Astrocyte (in vitro differentiated cells and primary cell): ENCODE data around the gene STRN3. TPM values are rescaled to one million over a fixed set of nuclear protein-coding genes. Genes with fewer than 3 reads are reported as not detected.
A peak's percentile ranks its signal among the peaks of the same experiment; 100 is the strongest.

Source experiments
- DNase-seq: peaks from one replicate; pipeline ENCODE4 v3.0.0-alpha.2; 2010; ENCODE audit warnings: low read depth
- FAIRE-seq: peaks from 2 replicates; lab custom pipeline; 2011; peaks lifted over from hg19 to GRCh38; lab: Jason Lieb, UNC
- H2AFZ ChIP-seq: 2 replicates; pipeline ENCODE4 v1.6.0; 2012; ENCODE audit warnings: low read depth, low read length, inconsistent platforms
- H3K27ac ChIP-seq: 2 replicates; pipeline ENCODE4 v1.5.1; 2011; ENCODE audit warnings: low read depth, low read length, inconsistent platforms
- H3K27me3 ChIP-seq: 2 replicates; pipeline ENCODE4 v1.6.0; 2011; ENCODE audit warnings: low read length, inconsistent platforms; ENCODE audit not compliant: insufficient read depth
- H3K36me3 ChIP-seq: 2 replicates; pipeline ENCODE4 v1.5.1; 2011; ENCODE audit warnings: low read length, inconsistent platforms; ENCODE audit not compliant: insufficient read depth
- H3K4me1 ChIP-seq: 2 replicates; pipeline ENCODE4 v1.5.1; 2011; ENCODE audit warnings: low read length, inconsistent platforms; ENCODE audit not compliant: insufficient read depth
- H3K4me2 ChIP-seq: 2 replicates; pipeline ENCODE4 v1.6.0; 2012; ENCODE audit warnings: low read length, inconsistent platforms
- H3K4me3 ChIP-seq: 2 replicates; pipeline ENCODE4 v1.5.1; 2011; ENCODE audit warnings: low read depth, mild to moderate bottlenecking, low read length, inconsistent platforms; ENCODE audit not compliant: insufficient read depth
- H3K79me2 ChIP-seq: 2 replicates; pipeline ENCODE4 v1.6.0; 2012; ENCODE audit warnings: mild to moderate bottlenecking, low read length, inconsistent platforms; ENCODE audit not compliant: insufficient read depth
- H3K9ac ChIP-seq: 2 replicates; pipeline ENCODE4 v1.6.0; 2012; ENCODE audit warnings: mild to moderate bottlenecking, low read length, inconsistent platforms
- H3K9me3 ChIP-seq: 2 replicates; pipeline ENCODE4 v1.5.1; 2012; ENCODE audit warnings: low read depth, mild to moderate bottlenecking, low read length, inconsistent platforms; ENCODE audit not compliant: insufficient read depth
- H4K20me1 ChIP-seq: 2 replicates; pipeline ENCODE4 v1.6.0; 2012; ENCODE audit warnings: low read length, inconsistent platforms; ENCODE audit not compliant: insufficient read depth
- H3K27ac Mint-ChIP-seq: one replicate; pipeline ENCODE4 v1.8.0; 2021; ENCODE audit warnings: mild to moderate bottlenecking, mixed read lengths; ENCODE audit not compliant: unreplicated experiment
- H3K27me3 Mint-ChIP-seq: one replicate; pipeline ENCODE4 v1.8.0; 2021; ENCODE audit warnings: low read depth, mixed read lengths; ENCODE audit not compliant: unreplicated experiment
- H3K36me3 Mint-ChIP-seq: one replicate; pipeline ENCODE4 v1.8.0; 2021; ENCODE audit warnings: low read depth, mixed read lengths; ENCODE audit not compliant: unreplicated experiment
- H3K4me1 Mint-ChIP-seq: one replicate; pipeline ENCODE4 v1.8.0; 2021; ENCODE audit warnings: low read depth, mixed read lengths; ENCODE audit not compliant: unreplicated experiment
- H3K4me3 Mint-ChIP-seq: one replicate; pipeline ENCODE4 v1.8.0; 2021; ENCODE audit warnings: mild to moderate bottlenecking, moderate library complexity, mixed read lengths; ENCODE audit not compliant: unreplicated experiment
- H3K9me3 Mint-ChIP-seq: one replicate; pipeline ENCODE4 v1.8.0; 2021; ENCODE audit warnings: mild to moderate bottlenecking, mixed read lengths; ENCODE audit not compliant: unreplicated experiment
- CTCF ChIP-seq: IDR thresholded peaks from 2 replicates; pipeline ENCODE4 v1.5.1; 2011; ENCODE audit warnings: low read depth, mild to moderate bottlenecking, inconsistent platforms, low read length, moderate library complexity; ENCODE audit not compliant: insufficient read depth
- EZH2 ChIP-seq: IDR thresholded peaks from 2 replicates; pipeline ENCODE4 v1.6.1; 2012; ENCODE audit warnings: mild to moderate bottlenecking, low read length, inconsistent platforms; ENCODE audit not compliant: insufficient read depth
- total RNA-seq: library from RNA; stranded (reverse); gene quantifications from 2 replicates; pipeline ENCODE4 v1.2.1, GENCODE V29; 2021

The STRN3 gene
- total RNA-seq, 1 donor from 2014 or later, result 48.4 TPM

DNA sequence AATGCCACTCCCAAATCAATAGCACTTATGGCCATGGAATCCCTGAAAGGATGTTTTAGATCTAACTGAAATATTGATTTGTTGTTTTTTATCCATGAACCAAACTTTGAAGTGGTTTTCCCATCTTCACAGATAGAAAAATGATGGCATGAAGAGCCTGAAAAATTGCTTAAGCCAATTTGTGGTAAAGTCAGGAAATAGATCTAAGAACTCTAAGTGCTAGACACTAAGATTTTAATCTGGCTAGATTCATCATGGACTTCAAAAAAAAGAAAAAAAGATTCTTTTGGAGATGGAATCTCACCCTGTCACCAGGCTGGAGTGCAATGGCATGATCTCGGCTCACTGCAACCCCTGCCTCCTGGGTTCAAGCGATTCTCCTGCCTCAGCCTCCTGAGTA is 45.0 kb upstream of the STRN3 start:
- H3K27ac ChIP-seq, result no peak overlapping the region
- H4K20me1 ChIP-seq, result no peaks in the 10 kb centered on the region
- Mint-ChIP-seq H3K36me3 (peaks cover 1% of the 10 kb centered on the region), H3K4me1 (peaks cover 12% of the 10 kb centered on the region), H3K9me3 (no peaks in the 10 kb centered on the region), H3K4me3 (no peak overlapping the region), H3K27me3 (no peaks in the 10 kb centered on the region), H3K27ac (peak overlapping the region; percentile 97)
- no peak overlapping the region for H3K4me2 ChIP-seq
- no peaks in the 10 kb centered on the region for H3K79me2 ChIP-seq
- DNase-seq (peak; percentile 49), FAIRE-seq (no peak)
- H3K4me3 ChIP-seq, result no peak overlapping the region
- TF ChIP-seq EZH2 (no peak), CTCF (no peak)
- H2AFZ ChIP-seq, result no peak overlapping the region
- H3K36me3 ChIP-seq, result no peaks in the 10 kb centered on the region
- H3K4me1 ChIP-seq, result no peaks in the 10 kb centered on the region
- no peaks in the 10 kb centered on the region for H3K9me3 ChIP-seq
- H3K9ac ChIP-seq, result no peak overlapping the region
- H3K27me3 ChIP-seq, result no peaks in the 10 kb centered on the region

- Mint-ChIP-seq H3K9me3 (no peaks in the 10 kb centered on the region), H3K27me3 (no peaks in the 10 kb centered on the region), H3K27ac (peak overlapping the region; percentile 97), H3K36me3 (peaks cover 1% of the 10 kb centered on the region), H3K4me3 (peak overlapping the region; percentile 45), H3K4me1 (peaks cover 12% of the 10 kb centered on the region)
- H3K4me1 ChIP-seq, result no peaks in the 10 kb centered on the region
- no peak overlapping the region for H3K4me3 ChIP-seq
- no peaks in the 10 kb centered on the region for H3K79me2 ChIP-seq
- H4K20me1 ChIP-seq, result no peaks in the 10 kb centered on the region
- no peak overlapping the region for H2AFZ ChIP-seq
- no peak overlapping the region for H3K9ac ChIP-seq
- FAIRE-seq (peak; percentile 50), DNase-seq (peak; percentile 99)
- H3K9me3 ChIP-seq, result no peaks in the 10 kb centered on the region
- TF ChIP-seq EZH2, result no peak
- TF ChIP-seq CTCF, result no peak
- H3K27ac ChIP-seq, result no peak overlapping the region
- H3K27me3 ChIP-seq, result no peaks in the 10 kb centered on the region
- no peaks in the 10 kb centered on the region for H3K36me3 ChIP-seq
- no peak overlapping the region for H3K4me2 ChIP-seq
Measured at GRCh38 chr14:31070431-31070830, 44.3 kb upstream of the STRN3 start.

DNA sequence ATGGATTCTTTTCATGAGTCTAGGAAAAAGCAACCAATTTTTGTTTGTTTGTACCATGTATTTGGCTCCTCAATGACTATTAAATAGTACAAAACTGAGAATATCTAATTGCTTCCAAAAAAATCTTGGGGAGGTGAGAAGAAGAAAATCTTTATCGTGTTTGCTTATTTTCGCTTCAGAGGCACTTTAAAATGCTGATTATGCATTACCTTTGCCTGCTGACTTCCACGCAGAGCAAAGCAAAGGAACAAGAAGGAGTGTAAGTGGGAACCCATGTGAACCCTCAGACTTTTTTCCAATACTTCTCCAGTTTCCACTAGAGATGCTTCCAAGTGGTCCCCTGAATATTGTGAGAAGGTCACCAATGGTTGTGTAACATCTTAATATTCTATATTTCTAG is 43.2 kb upstream of the STRN3 start:
- Mint-ChIP-seq H3K27me3 (no peaks in the 10 kb centered on the region), H3K36me3 (peaks cover 1% of the 10 kb centered on the region), H3K4me3 (no peak overlapping the region), H3K27ac (no peak overlapping the region), H3K9me3 (no peaks in the 10 kb centered on the region), H3K4me1 (peaks cover 12% of the 10 kb centered on the region)
- H3K79me2 ChIP-seq, result no peaks in the 10 kb centered on the region
- H3K36me3 ChIP-seq, result no peaks in the 10 kb centered on the region
- no peak overlapping the region for H3K4me2 ChIP-seq
- TF ChIP-seq CTCF (no peak), EZH2 (no peak)
- H2AFZ ChIP-seq, result no peak overlapping the region
- no peak overlapping the region for H3K4me3 ChIP-seq
- no peaks in the 10 kb centered on the region for H4K20me1 ChIP-seq
- DNase-seq (no peak), FAIRE-seq (no peak)
- no peaks in the 10 kb centered on the region for H3K9me3 ChIP-seq
- H3K27me3 ChIP-seq, result no peaks in the 10 kb centered on the region
- H3K9ac ChIP-seq, result no peak overlapping the region
- H3K4me1 ChIP-seq, result no peaks in the 10 kb centered on the region
- H3K27ac ChIP-seq, result no peak overlapping the region
